Stomach (tissue), 9 donors: Measurements from ENCODE around the gene STIP1. TPM values are rescaled to one million over a fixed set of nuclear protein-coding genes. Genes with fewer than 3 reads are reported as not detected.

Experiments used
- DNase-seq, 2 donors: peaks; one replicate each; pipeline versions ENCODE4 v3.0.0 to v3.0.0-alpha.2; 2013 to 2019
- H3K27ac ChIP-seq, 5 donors: fragments of 200-600 bp in 4 of 5; sonication (generic) in 4 of 5; one replicate each; pipeline ENCODE4 v1.5.1; 2013 to 2019; ENCODE audit warnings: mild to moderate bottlenecking in 1 of 5, moderate library complexity in 1 of 5
- H3K27me3 ChIP-seq, 3 donors: fragments of 200-600 bp; sonication (generic); one replicate each; pipeline ENCODE4 v1.5.1; 2017 to 2019; ENCODE audit warnings: mixed run types in 1 of 3
- H3K36me3 ChIP-seq, 4 donors: fragments of 200-600 bp; sonication (generic); 1 replicate in 3 of 4; 2 replicates in 1 of 4; pipeline ENCODE4 v1.5.1; 2016 to 2019
- H3K4me1 ChIP-seq, 4 donors: fragments of 200-600 bp; sonication (generic); one replicate each; pipeline ENCODE4 v1.5.1; 2016 to 2019
- H3K4me3 ChIP-seq, 4 donors: fragments of 200-600 bp; sonication (generic) in 3 of 4; one replicate each; pipeline ENCODE4 v1.5.1; 2016 to 2019; ENCODE audit warnings: mild to moderate bottlenecking in 1 of 4
- H3K9me3 ChIP-seq, 4 donors: fragments of 200-600 bp; sonication (generic); one replicate each; pipeline ENCODE4 v1.5.1; 2016 to 2019
- EP300 ChIP-seq: sonication (generic); formaldehyde crosslinking; IDR thresholded peaks from one replicate; pipeline ENCODE4 v1.6.1; 2017; ENCODE audit warnings: antibody characterized with exemption
- POLR2A ChIP-seq, 4 donors: fragments of 450-650 bp; IDR thresholded peaks; one replicate each; pipeline ENCODE4 v1.6.1; 2016; ENCODE audit warnings: antibody characterized with exemption in 4 of 4, control low read depth in 2 of 4, mild to moderate bottlenecking in 1 of 4, moderate library complexity in 1 of 4
- POLR2AphosphoS5 ChIP-seq, 3 donors: sonication (generic); formaldehyde crosslinking; IDR thresholded peaks; one replicate each; pipeline ENCODE4 v1.6.1; 2016; ENCODE audit warnings: antibody characterized with exemption in 3 of 3
- WGBS, 5 donors: extraction: QIAGEN DNeasy Blood & Tissue Kit in 3 of 5; methylation state at CpG; one replicate each; pipeline versions ENCODE4 v1.1.5 to v1.1.7; 2013 to 2018; 5-methylcytosine and 5-hydroxymethylcytosine counted together
- intact Hi-C: fragments of 100-400 bp; cut with DNase I; formaldehyde crosslinking; loops from one replicate; pipeline ENCODE4 v1.15.1; 2023; ENCODE audit warnings: low total_unique reads
- polyA plus RNA-seq, 3 donors: library from polyadenylated mRNA; stranded (reverse); fragments of 200-250 nt; gene quantifications; one replicate each; pipeline ENCODE4 v1.2.3, GENCODE V29; 2013
- total RNA-seq, 5 donors: library from RNA; depleted of rRNA; stranded (reverse); fragments of >200 nt; gene quantifications; one replicate each; pipeline versions ENCODE4 v1.1.0 to v1.2.3, GENCODE V29; 2014 to 2016
- TF ChIP-seq, protein P1 (sequence below), 7 experiments: fragments of 450-650 bp in 4 of 7; fragments of 200-600 bp in 3 of 7; sonication (generic) in 3 of 7; IDR thresholded peaks; one replicate each; pipeline ENCODE4 v1.5.1; 2016 to 2019; ENCODE audit warnings: antibody characterized with exemption in 7 of 7, control low read depth in 2 of 7, mild to moderate bottlenecking in 1 of 7
- donor health status: healthy with polysubstance abuse.
- donor health status: Bipolar disorder and iron deficiency.
- donor health status: healthy.

STIP1 gene
- total and polyA plus RNA-seq, 8 donors: 27.4 to 259 (median 54.7) TPM

- Histone ChIP-seq H3K4me1 (no peaks in the 10 kb centered on the region), H3K4me3 (no peak overlapping the region), H3K27me3 (no peaks in the 10 kb centered on the region), H3K27ac (no peak overlapping the region), H3K36me3 (peaks cover 86 to 95% (median 93%) of the 10 kb centered on the region in 4 donors), H3K9me3 (no peaks in the 10 kb centered on the region)
- TF ChIP-seq, protein P1, sequence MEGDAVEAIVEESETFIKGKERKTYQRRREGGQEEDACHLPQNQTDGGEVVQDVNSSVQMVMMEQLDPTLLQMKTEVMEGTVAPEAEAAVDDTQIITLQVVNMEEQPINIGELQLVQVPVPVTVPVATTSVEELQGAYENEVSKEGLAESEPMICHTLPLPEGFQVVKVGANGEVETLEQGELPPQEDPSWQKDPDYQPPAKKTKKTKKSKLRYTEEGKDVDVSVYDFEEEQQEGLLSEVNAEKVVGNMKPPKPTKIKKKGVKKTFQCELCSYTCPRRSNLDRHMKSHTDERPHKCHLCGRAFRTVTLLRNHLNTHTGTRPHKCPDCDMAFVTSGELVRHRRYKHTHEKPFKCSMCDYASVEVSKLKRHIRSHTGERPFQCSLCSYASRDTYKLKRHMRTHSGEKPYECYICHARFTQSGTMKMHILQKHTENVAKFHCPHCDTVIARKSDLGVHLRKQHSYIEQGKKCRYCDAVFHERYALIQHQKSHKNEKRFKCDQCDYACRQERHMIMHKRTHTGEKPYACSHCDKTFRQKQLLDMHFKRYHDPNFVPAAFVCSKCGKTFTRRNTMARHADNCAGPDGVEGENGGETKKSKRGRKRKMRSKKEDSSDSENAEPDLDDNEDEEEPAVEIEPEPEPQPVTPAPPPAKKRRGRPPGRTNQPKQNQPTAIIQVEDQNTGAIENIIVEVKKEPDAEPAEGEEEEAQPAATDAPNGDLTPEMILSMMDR (IDR thresholded peaks at IDR 0.05): no peak
- TF ChIP-seq POLR2AphosphoS5 (IDR thresholded peaks at IDR 0.05) (no peak), POLR2A (IDR thresholded peaks at IDR 0.05) (no peak), EP300 (no peak)
- no peak for DNase-seq
- WGBS, 5 donors: 82 to 90% (median 89%) methylated on average over 9 of the region's 9 CpGs
- intact Hi-C loops: no loop called here
Measured at GRCh38 chr11:64196626-64197025, 10.7 kb downstream of the STIP1 start.

GRCh38 chr11:64198511-64198910 lies 12.5 kb downstream of the STIP1 start:
- Histone ChIP-seq H3K9me3 (no peaks in the 10 kb centered on the region), H3K36me3 (peaks cover 95 to 100% (median 100%) of the 10 kb centered on the region in 4 donors), H3K27ac (no peak overlapping the region), H3K4me1 (peaks cover 0 to 1% (median 0%) of the 10 kb centered on the region in 4 donors), H3K4me3 (no peak overlapping the region), H3K27me3 (no peaks in the 10 kb centered on the region)
- intact Hi-C loops: no loop called here
- TF ChIP-seq POLR2AphosphoS5 (IDR thresholded peaks at IDR 0.05) (no peak), EP300 (no peak), POLR2A (IDR thresholded peaks at IDR 0.05) (no peak)
- TF ChIP-seq, protein P1 (IDR thresholded peaks at IDR 0.05): no peak
- WGBS, 5 donors: 92 to 98% (median 95%) methylated on average over 2 of the region's 2 CpGs
- DNase-seq: no peak

DNA sequence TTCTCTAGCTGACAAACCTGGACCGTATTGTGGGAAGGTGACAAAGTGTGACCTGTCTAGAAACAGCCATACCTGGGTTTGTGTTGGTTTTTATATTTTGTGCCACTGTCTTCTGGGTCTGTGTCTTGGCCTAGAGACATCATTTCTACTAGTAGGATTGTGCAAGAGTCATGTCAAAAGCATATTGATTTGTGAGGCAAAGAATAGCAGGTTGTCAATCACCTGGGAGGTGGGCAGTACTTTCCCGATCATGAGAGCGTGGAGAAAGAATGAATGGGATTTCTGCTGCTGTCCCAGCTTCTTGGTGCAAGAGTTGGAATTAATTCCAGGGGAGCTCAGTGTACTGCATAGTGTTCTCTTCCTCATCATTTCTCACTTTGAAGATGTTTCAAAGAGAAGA lies 15.6 kb downstream of the STIP1 start:
- no peaks in the 10 kb centered on the region for H3K27me3 ChIP-seq
- intact Hi-C loops: loop anchor here (10.0 kb wide), 1 partner anchor 93 kb away; the partner anchor contains the start of gene KCNK4
- no peak overlapping the region for H3K27ac ChIP-seq
- no peak for DNase-seq
- TF ChIP-seq EP300: no peak
- no peak for TF ChIP-seq POLR2A (IDR thresholded peaks at IDR 0.05)
- no peak for TF ChIP-seq POLR2AphosphoS5 (IDR thresholded peaks at IDR 0.05)
- TF ChIP-seq, protein P1 (IDR thresholded peaks at IDR 0.05): no peak
- H3K4me3 ChIP-seq: no peak overlapping the region
- H3K4me1 ChIP-seq: peaks cover 23 to 31% (median 28%) of the 10 kb centered on the region in 4 donors
- no peaks in the 10 kb centered on the region for H3K9me3 ChIP-seq
- H3K36me3 ChIP-seq: peaks cover 73 to 94% (median 86%) of the 10 kb centered on the region in 4 donors
- WGBS, 5 donors: 68 to 89% (median 74%) methylated on average over 3 of the region's 3 CpGs

GRCh38 chr11:64202992-64203391 lies 17.0 kb downstream of the STIP1 start:
- no peaks in the 10 kb centered on the region for H3K27me3 ChIP-seq
- intact Hi-C loops: loop anchor here (10.0 kb wide), 1 partner anchor 92 kb away; the partner anchor contains the start of gene KCNK4
- TF ChIP-seq EP300 (no peak), POLR2A (IDR thresholded peaks at IDR 0.05) (no peak)
- no peak for DNase-seq
- H3K4me1 ChIP-seq: peaks cover 35 to 46% (median 42%) of the 10 kb centered on the region in 4 donors
- peaks cover 59 to 81% (median 72%) of the 10 kb centered on the region in 4 donors for H3K36me3 ChIP-seq
- WGBS, 5 donors: 88 to 97% (median 93%) methylated on average over 9 of the region's 9 CpGs
- H3K4me3 ChIP-seq: no peak overlapping the region
- H3K27ac ChIP-seq: no peak overlapping the region
- no peaks in the 10 kb centered on the region for H3K9me3 ChIP-seq

DNA sequence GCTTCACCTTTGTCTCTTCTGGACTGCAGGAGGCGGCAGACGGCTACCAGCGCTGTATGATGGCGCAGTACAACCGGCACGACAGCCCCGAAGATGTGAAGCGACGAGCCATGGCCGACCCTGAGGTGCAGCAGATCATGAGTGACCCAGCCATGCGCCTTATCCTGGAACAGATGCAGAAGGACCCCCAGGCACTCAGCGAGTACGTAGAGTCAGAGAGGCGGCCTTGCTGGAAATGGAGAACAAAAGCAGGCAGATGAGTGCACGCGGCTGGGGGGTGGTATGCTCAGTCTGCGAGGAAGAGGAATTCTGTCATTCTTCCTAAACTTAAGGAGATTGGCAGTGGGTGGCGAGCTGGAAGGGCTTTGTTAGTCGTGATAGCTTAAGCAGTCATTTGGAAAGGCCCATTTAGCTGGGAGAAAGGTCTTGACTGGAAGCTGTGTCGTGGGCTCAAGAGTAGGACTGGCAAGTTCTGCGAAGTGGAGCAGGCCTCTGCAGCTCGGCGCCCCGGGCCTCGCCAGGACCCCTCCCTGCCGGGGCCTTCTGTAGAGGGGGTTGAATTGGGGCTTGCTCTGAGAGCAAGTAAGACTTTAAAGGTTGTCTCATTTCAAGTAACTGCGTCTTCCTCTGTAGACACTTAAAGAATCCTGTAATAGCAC lies 17.6 kb downstream of the STIP1 start:
- Histone ChIP-seq H3K9me3 (no peaks in the 10 kb centered on the region), H3K4me1 (peaks cover 41 to 52% (median 47%) of the 10 kb centered on the region in 4 donors), H3K4me3 (no peak overlapping the region), H3K27ac (peak overlapping the region in 1 of 5 donors; percentile 28), H3K36me3 (peaks cover 53 to 80% (median 67%) of the 10 kb centered on the region in 4 donors), H3K27me3 (no peaks in the 10 kb centered on the region)
- TF ChIP-seq POLR2A (IDR thresholded peaks at IDR 0.05) (no peak), POLR2AphosphoS5 (IDR thresholded peaks at IDR 0.05) (no peak), EP300 (no peak)
- TF ChIP-seq, protein P1 (IDR thresholded peaks at IDR 0.05): no peak
- no peak for DNase-seq
- WGBS, 5 donors: 84 to 92% (median 87%) methylated on average over 27 of the region's 27 CpGs
- intact Hi-C loops: loop anchor here (10.0 kb wide), 1 partner anchor 91 kb away; the partner anchor contains the start of gene KCNK4
